Neutrophil (primary cell): ENCODE results near the gene TAGLN.

ENCODE experiments used
- H3K27ac ChIP-seq: fragments of 200-600 bp; sonication (generic); 2 replicates; pipeline ENCODE4 v1.5.1; 2016; ENCODE audit warnings: mild to moderate bottlenecking, moderate library complexity
- H3K27me3 ChIP-seq: fragments of 200-600 bp; sonication (generic); 2 replicates; pipeline ENCODE4 v1.6.0; 2016; ENCODE audit warnings: mild to moderate bottlenecking
- H3K36me3 ChIP-seq: fragments of 200-600 bp; sonication (generic); 2 replicates; pipeline ENCODE4 v1.5.1; 2017
- H3K4me1 ChIP-seq, 2 experiments: fragments of 200-600 bp in 1 of 2; sonication (generic) in 1 of 2; 1 replicate in 1 of 2; 2 replicates in 1 of 2; pipeline versions ENCODE4 v1.5.1 to v1.6.1; 2013 to 2016; ENCODE audit warnings: low read depth in 1 of 2, low read length in 1 of 2, mild to moderate bottlenecking in 1 of 2, moderate library complexity in 1 of 2; ENCODE audit not compliant: control insufficient read depth in 1 of 2, insufficient read depth in 1 of 2
- H3K4me3 ChIP-seq, 2 experiments: fragments of 200-600 bp in 1 of 2; sonication (generic) in 1 of 2; 1 replicate in 1 of 2; 2 replicates in 1 of 2; pipeline ENCODE4 v1.5.1; 2013 to 2016; ENCODE audit warnings: low read depth in 1 of 2, low read length in 1 of 2, mild to moderate bottlenecking in 1 of 2, moderate library complexity in 1 of 2
- H3K9me3 ChIP-seq: fragments of 200-600 bp; sonication (generic); 2 replicates; pipeline ENCODE4 v1.5.1; 2016
- TF ChIP-seq, protein P1 (sequence below): fragments of 200-600 bp; sonication (generic); IDR thresholded peaks from 2 replicates; pipeline ENCODE4 v1.5.1; 2016; ENCODE audit warnings: antibody characterized with exemption

Gene TAGLN

DNA sequence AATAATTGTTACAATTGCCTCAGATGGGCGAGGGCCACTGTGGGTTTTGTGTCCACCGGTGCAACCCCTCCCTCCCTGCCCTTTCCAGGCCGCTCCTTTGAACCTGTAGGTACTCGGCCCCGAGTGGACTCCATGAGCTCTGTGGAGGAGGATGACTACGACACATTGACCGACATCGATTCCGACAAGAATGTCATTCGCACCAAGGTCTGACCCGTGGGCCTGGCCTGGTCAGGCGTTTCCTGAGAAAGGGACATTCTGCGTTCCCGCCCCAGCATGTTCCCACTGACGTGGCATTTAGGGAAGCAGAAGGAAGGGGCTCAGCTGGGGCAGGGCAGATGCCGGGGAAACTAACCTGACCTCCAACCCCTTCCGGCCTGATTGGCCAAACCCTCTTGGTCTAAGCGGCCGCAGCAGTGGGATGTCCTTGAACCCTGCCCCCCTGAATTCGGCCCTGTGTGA, 10.5 kb upstream of the TAGLN start:
- Histone ChIP-seq H3K36me3 (peaks cover 36% of the 10 kb centered on the region), H3K27me3 (no peaks in the 10 kb centered on the region), H3K9me3 (no peaks in the 10 kb centered on the region), H3K4me1 (no peaks in the 10 kb centered on the region), H3K4me3 (no peak overlapping the region), H3K27ac (no peak overlapping the region)
- TF ChIP-seq, protein P1, sequence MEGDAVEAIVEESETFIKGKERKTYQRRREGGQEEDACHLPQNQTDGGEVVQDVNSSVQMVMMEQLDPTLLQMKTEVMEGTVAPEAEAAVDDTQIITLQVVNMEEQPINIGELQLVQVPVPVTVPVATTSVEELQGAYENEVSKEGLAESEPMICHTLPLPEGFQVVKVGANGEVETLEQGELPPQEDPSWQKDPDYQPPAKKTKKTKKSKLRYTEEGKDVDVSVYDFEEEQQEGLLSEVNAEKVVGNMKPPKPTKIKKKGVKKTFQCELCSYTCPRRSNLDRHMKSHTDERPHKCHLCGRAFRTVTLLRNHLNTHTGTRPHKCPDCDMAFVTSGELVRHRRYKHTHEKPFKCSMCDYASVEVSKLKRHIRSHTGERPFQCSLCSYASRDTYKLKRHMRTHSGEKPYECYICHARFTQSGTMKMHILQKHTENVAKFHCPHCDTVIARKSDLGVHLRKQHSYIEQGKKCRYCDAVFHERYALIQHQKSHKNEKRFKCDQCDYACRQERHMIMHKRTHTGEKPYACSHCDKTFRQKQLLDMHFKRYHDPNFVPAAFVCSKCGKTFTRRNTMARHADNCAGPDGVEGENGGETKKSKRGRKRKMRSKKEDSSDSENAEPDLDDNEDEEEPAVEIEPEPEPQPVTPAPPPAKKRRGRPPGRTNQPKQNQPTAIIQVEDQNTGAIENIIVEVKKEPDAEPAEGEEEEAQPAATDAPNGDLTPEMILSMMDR = no peak

- H3K4me1 ChIP-seq = no peaks in the 10 kb centered on the region
- peaks cover 36% of the 10 kb centered on the region for H3K36me3 ChIP-seq
- H3K27ac ChIP-seq = no peak overlapping the region
- no peak overlapping the region for H3K4me3 ChIP-seq
- no peaks in the 10 kb centered on the region for H3K27me3 ChIP-seq
- TF ChIP-seq, protein P1 = no peak
- H3K9me3 ChIP-seq = no peaks in the 10 kb centered on the region
Measured at GRCh38 chr11:117189191-117189940, 9.8 kb upstream of the TAGLN start.

DNA sequence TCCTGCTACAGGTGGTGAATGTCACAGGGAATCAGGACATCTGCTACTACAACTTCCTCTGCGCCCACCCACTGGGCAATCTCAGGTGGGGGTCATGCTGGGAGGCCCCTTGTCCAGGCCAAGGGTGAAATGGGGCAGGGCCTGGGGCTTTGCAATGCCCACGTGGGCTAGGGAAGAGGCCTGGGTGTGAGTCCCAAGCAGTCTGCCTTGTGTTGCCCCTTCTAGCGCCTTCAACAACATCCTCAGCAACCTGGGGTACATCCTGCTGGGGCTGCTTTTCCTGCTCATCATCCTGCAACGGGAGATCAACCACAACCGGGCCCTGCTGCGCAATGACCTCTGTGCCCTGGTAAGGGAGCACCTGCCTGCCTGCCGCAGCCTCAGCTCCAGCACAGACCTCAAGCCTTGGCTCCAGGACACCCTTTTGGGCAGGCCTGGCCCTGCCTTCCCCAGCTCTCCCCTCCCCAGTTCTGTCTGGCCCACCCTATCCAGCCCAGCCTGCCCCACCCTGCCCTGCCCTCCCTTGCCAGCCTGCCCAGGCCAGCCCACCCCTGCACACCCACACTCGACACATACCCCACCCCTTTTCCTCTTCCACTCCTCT, 9.1 kb upstream of the TAGLN start:
- H3K9me3 ChIP-seq = no peaks in the 10 kb centered on the region
- H3K36me3 ChIP-seq = peaks cover 36% of the 10 kb centered on the region
- H3K27ac ChIP-seq = no peak overlapping the region
- H3K27me3 ChIP-seq = no peaks in the 10 kb centered on the region
- H3K4me1 ChIP-seq = no peaks in the 10 kb centered on the region
- no peak overlapping the region for H3K4me3 ChIP-seq
- TF ChIP-seq, protein P1 = no peak

- Histone ChIP-seq H3K36me3 (peaks cover 36% of the 10 kb centered on the region), H3K4me1 (no peaks in the 10 kb centered on the region), H3K27me3 (no peaks in the 10 kb centered on the region), H3K4me3 (no peak overlapping the region), H3K9me3 (no peaks in the 10 kb centered on the region), H3K27ac (no peak overlapping the region)
- TF ChIP-seq, protein P1 = no peak
Measured at GRCh38 chr11:117191680-117192400, 7.3 kb upstream of the TAGLN start.

- H3K4me1 ChIP-seq = no peaks in the 10 kb centered on the region
- no peak overlapping the region for H3K4me3 ChIP-seq
- no peaks in the 10 kb centered on the region for H3K9me3 ChIP-seq
- H3K36me3 ChIP-seq = peaks cover 34% of the 10 kb centered on the region
- H3K27ac ChIP-seq = no peak overlapping the region
- TF ChIP-seq, protein P1 = no peak
- no peaks in the 10 kb centered on the region for H3K27me3 ChIP-seq
Measured at GRCh38 chr11:117192401-117192875, 6.7 kb upstream of the TAGLN start.
